Adrenal gland (tissue), 5 donors: Measurements from ENCODE around the gene GPR50.

ENCODE experiments used
- POLR2A ChIP-seq, 2 donors: fragments of 450-650 bp; IDR thresholded peaks; one replicate each; pipeline ENCODE4 v1.6.1; 2017; ENCODE audit warnings: antibody characterized with exemption in 2 of 2, mild to moderate bottlenecking in 2 of 2, moderate library complexity in 1 of 2
- TF ChIP-seq, protein P1 (sequence below), 6 experiments: fragments of 450-650 bp in 4 of 6; fragments of 200-600 bp in 2 of 6; sonication (generic) in 1 of 6; IDR thresholded peaks; 1 replicate in 5 of 6; 2 replicates in 1 of 6; pipeline versions ENCODE4 v1.5.1 to v1.8.0; 2016 to 2021; ENCODE audit warnings: antibody characterized with exemption in 6 of 6, mild to moderate bottlenecking in 2 of 6, moderate library complexity in 1 of 6
- donor health status: DM: no; HTN: no; CAD: no.

DNA sequence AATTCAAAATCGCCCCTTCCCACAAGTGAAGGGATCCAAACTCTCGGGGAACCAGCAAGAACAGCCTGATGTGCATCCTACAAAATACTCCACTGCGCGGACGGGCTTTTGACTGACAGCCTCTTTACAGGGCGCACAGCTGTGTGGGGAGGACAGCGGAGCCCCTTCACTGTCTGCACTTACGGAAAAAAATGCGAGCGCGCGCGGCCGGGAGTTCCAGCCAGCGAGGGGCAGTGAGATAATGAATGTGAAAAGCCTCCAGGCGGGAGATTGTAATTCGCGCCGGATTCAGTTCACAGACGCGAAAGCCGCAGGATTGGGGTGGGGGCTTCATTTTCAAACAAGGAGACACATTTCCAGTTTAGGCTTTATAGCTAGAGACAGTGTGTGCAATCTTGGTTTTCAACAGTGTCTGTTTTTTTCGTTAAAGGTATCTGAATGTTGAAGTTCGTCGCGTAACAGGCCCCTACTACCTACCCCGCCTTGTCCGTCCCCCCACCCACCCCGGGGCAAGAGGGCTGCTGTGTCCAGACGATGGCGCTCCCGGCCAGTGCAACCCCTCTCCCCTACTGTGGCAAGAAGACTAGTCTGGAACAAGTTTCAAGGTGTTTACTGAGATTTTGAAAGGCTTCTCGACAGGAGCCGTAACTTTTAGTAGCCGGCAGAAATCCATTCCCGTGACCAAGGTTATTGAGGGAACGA is 1.7 kb upstream of the GPR50 start:
- no peak for TF ChIP-seq POLR2A (IDR thresholded peaks at IDR 0.05)
- TF ChIP-seq, protein P1, sequence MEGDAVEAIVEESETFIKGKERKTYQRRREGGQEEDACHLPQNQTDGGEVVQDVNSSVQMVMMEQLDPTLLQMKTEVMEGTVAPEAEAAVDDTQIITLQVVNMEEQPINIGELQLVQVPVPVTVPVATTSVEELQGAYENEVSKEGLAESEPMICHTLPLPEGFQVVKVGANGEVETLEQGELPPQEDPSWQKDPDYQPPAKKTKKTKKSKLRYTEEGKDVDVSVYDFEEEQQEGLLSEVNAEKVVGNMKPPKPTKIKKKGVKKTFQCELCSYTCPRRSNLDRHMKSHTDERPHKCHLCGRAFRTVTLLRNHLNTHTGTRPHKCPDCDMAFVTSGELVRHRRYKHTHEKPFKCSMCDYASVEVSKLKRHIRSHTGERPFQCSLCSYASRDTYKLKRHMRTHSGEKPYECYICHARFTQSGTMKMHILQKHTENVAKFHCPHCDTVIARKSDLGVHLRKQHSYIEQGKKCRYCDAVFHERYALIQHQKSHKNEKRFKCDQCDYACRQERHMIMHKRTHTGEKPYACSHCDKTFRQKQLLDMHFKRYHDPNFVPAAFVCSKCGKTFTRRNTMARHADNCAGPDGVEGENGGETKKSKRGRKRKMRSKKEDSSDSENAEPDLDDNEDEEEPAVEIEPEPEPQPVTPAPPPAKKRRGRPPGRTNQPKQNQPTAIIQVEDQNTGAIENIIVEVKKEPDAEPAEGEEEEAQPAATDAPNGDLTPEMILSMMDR (IDR thresholded peaks at IDR 0.05): no peak
